ENCODE results near the gene ARRDC3. TPM values are rescaled to one million over a fixed set of nuclear protein-coding genes. Genes with fewer than 3 reads are reported as not detected.
"Not testable (repeated sequence)": the region's sequence is repeated elsewhere in the genome, so short reads cannot be mapped to it uniquely, and the experiment has no call there.

ARRDC3 gene
- total RNA-seq, 1 experiment from 2014 or later, result 33.4 TPM

GRCh38 chr5:91357806-91358205 lies 25.3 kb downstream of the ARRDC3 start:
- Histone ChIP-seq H3K4me3 (no peak overlapping the region), H3K27me3 (no peaks in the 10 kb centered on the region)
- no peak for DNase-seq

GRCh38 chr5:91357012-91357634 lies 26.0 kb downstream of the ARRDC3 start:
- no peaks in the 10 kb centered on the region for H3K9me3 ChIP-seq (replicated peaks)
- peaks cover 52% of the 10 kb centered on the region for H3K4me1 ChIP-seq
- H3K27ac ChIP-seq, result peak overlapping the region; percentile 57
- no peaks in the 10 kb centered on the region for H3K27me3 ChIP-seq
- no peaks in the 10 kb centered on the region for H3K36me3 ChIP-seq
- peak; percentile 88 to 93 for DNase-seq
- H3K4me3 ChIP-seq, result no peak overlapping the region; the same call in 1 of the 2 replicates

More at GRCh38 chr5:91357806-91358205, 25.3 kb downstream of the ARRDC3 start:
- Histone ChIP-seq H3K27ac (peak overlapping the region; percentile 57), H3K4me1 (peaks cover 46% of the 10 kb centered on the region), H3K9me3 (replicated peaks) (no peaks in the 10 kb centered on the region), H3K36me3 (no peaks in the 10 kb centered on the region)

GRCh38 chr5:91354867-91355266 lies 28.2 kb downstream of the ARRDC3 start:
- H3K4me3 ChIP-seq; H3K27ac ChIP-seq; H3K27me3 ChIP-seq; H3K36me3 ChIP-seq; DNase-seq; H3K9me3 ChIP-seq (replicated peaks): not testable (repeated sequence)
- peaks cover 56% of the 10 kb centered on the region for H3K4me1 ChIP-seq

- Histone ChIP-seq H3K9me3 (replicated peaks) (no peaks in the 10 kb centered on the region; the same call in 1 of the 2 replicates), H3K4me1 (peaks cover 46% of the 10 kb centered on the region), H3K4me3 (no peak overlapping the region), H3K36me3 (no peaks in the 10 kb centered on the region), H3K27ac (peak overlapping the region; percentile 54), H3K27me3 (no peaks in the 10 kb centered on the region)
- peak in 1 of 2 experiments; percentile 67 for DNase-seq
These were observed 30.1 kb downstream of the ARRDC3 start for GRCh38 chr5:91352831-91353695.

- no peak overlapping the region for H3K4me3 ChIP-seq
- H3K27ac ChIP-seq, result no peak overlapping the region
- no peak for DNase-seq
- no peaks in the 10 kb centered on the region for H3K27me3 ChIP-seq
- H3K9me3 ChIP-seq (replicated peaks), result no peaks in the 10 kb centered on the region; the same call in 1 of the 2 replicates
- no peaks in the 10 kb centered on the region for H3K36me3 ChIP-seq
- H3K4me1 ChIP-seq, result no peaks in the 10 kb centered on the region; the same call in 1 of the 2 replicates
These were observed 37.7 kb downstream of the ARRDC3 start for GRCh38 chr5:91345461-91345860.

GRCh38 chr5:91344661-91345200 lies 38.4 kb downstream of the ARRDC3 start:
- H3K27ac ChIP-seq; H3K36me3 ChIP-seq; DNase-seq; H3K4me3 ChIP-seq; H3K9me3 ChIP-seq (replicated peaks); H3K27me3 ChIP-seq; H3K4me1 ChIP-seq: not testable (repeated sequence)

GRCh38 chr5:91343916-91344315 lies 39.2 kb downstream of the ARRDC3 start:
- H3K4me3 ChIP-seq, result no peak overlapping the region
- H3K36me3 ChIP-seq, result no peaks in the 10 kb centered on the region
- H3K27ac ChIP-seq, result no peak overlapping the region

GRCh38 chr5:91342931-91343330 lies 40.2 kb downstream of the ARRDC3 start:
- H3K36me3 ChIP-seq; H3K27ac ChIP-seq; DNase-seq; H3K27me3 ChIP-seq; H3K4me1 ChIP-seq; H3K9me3 ChIP-seq (replicated peaks); H3K4me3 ChIP-seq: not testable (repeated sequence)

More at GRCh38 chr5:91343916-91344315, 39.2 kb downstream of the ARRDC3 start:
- no peaks in the 10 kb centered on the region for H3K4me1 ChIP-seq
- H3K9me3 ChIP-seq (replicated peaks), result no peaks in the 10 kb centered on the region; the same call in 1 of the 2 replicates
- H3K27me3 ChIP-seq, result no peaks in the 10 kb centered on the region
- DNase-seq, result no peak

GRCh38 chr5:91341154-91341553 lies 42.0 kb downstream of the ARRDC3 start:
- no peak overlapping the region for H3K27ac ChIP-seq
- H3K27me3 ChIP-seq, result no peaks in the 10 kb centered on the region
- H3K36me3 ChIP-seq, result no peaks in the 10 kb centered on the region
- H3K9me3 ChIP-seq (replicated peaks), result no peaks in the 10 kb centered on the region
- no peaks in the 10 kb centered on the region for H3K4me1 ChIP-seq
- no peak overlapping the region for H3K4me3 ChIP-seq
- no peak for DNase-seq

GRCh38 chr5:91340532-91340931 lies 42.6 kb downstream of the ARRDC3 start:
- no peak overlapping the region for H3K4me3 ChIP-seq
- H3K4me1 ChIP-seq, result no peaks in the 10 kb centered on the region
- H3K27ac ChIP-seq, result no peak overlapping the region
- no peaks in the 10 kb centered on the region for H3K36me3 ChIP-seq
- H3K27me3 ChIP-seq, result no peaks in the 10 kb centered on the region
- no peaks in the 10 kb centered on the region for H3K9me3 ChIP-seq (replicated peaks)
- no peak for DNase-seq

- no peaks in the 10 kb centered on the region for H3K9me3 ChIP-seq (replicated peaks)
- H3K36me3 ChIP-seq, result no peaks in the 10 kb centered on the region
- no peaks in the 10 kb centered on the region for H3K4me1 ChIP-seq
- no peak overlapping the region for H3K27ac ChIP-seq
- H3K27me3 ChIP-seq, result no peaks in the 10 kb centered on the region
- H3K4me3 ChIP-seq, result no peak overlapping the region
- no peak for DNase-seq
These were observed 43.9 kb downstream of the ARRDC3 start for GRCh38 chr5:91339063-91339705.

- Histone ChIP-seq H3K27ac (no peak overlapping the region), H3K4me1 (peaks cover 8% of the 10 kb centered on the region), H3K4me3 (no peak overlapping the region), H3K36me3 (no peaks in the 10 kb centered on the region), H3K27me3 (no peaks in the 10 kb centered on the region), H3K9me3 (replicated peaks) (no peaks in the 10 kb centered on the region)
- DNase-seq, result peak; percentile 33 to 57
These were observed 50.7 kb downstream of the ARRDC3 start for GRCh38 chr5:91332267-91333045.

GRCh38 chr5:91331705-91332104 lies 51.4 kb downstream of the ARRDC3 start:
- H3K36me3 ChIP-seq, result no peaks in the 10 kb centered on the region

GRCh38 chr5:91329283-91329682 lies 53.8 kb downstream of the ARRDC3 start:
- Histone ChIP-seq H3K27ac (no peak overlapping the region), H3K9me3 (replicated peaks) (no peaks in the 10 kb centered on the region), H3K36me3 (no peaks in the 10 kb centered on the region), H3K4me1 (peaks cover 8% of the 10 kb centered on the region), H3K27me3 (no peaks in the 10 kb centered on the region), H3K4me3 (no peak overlapping the region)
- no peak for DNase-seq

More at GRCh38 chr5:91331705-91332104, 51.4 kb downstream of the ARRDC3 start:
- Histone ChIP-seq H3K9me3 (replicated peaks) (no peaks in the 10 kb centered on the region), H3K4me1 (peaks cover 8% of the 10 kb centered on the region), H3K4me3 (no peak overlapping the region), H3K27ac (no peak overlapping the region), H3K27me3 (no peaks in the 10 kb centered on the region)
- DNase-seq, result no peak

All from SJCRH30 (cell line).